Esophagus (tissue), 2 donors: ENCODE data around the gene RAB5A. TPM values are rescaled to one million over a fixed set of nuclear protein-coding genes. Genes with fewer than 3 reads are reported as not detected.
A peak's percentile ranks its signal among the peaks of the same experiment; 100 is the strongest.

Source experiments
- H3K27ac ChIP-seq, 2 donors: one replicate each; pipeline ENCODE4 v1.5.1; 2013; ENCODE audit warnings: low read depth in 2 of 2, mild to moderate bottlenecking in 2 of 2, inconsistent platforms in 1 of 2, low read length in 1 of 2, moderate library complexity in 1 of 2
- H3K27me3 ChIP-seq, 2 donors: one replicate each; pipeline ENCODE4 v1.6.1; 2013; ENCODE audit warnings: low read length in 2 of 2, control low read depth in 1 of 2, mild to moderate bottlenecking in 1 of 2; ENCODE audit not compliant: insufficient read depth in 2 of 2, control insufficient read depth in 1 of 2
- H3K36me3 ChIP-seq, 2 donors: one replicate each; pipeline ENCODE4 v1.6.1; 2013; ENCODE audit warnings: low read length in 1 of 2; ENCODE audit not compliant: control insufficient read depth in 2 of 2, insufficient read depth in 2 of 2
- H3K4me1 ChIP-seq, 2 donors: one replicate each; pipeline ENCODE4 v1.6.1; 2013; ENCODE audit warnings: low read length in 1 of 2; ENCODE audit not compliant: control insufficient read depth in 2 of 2, insufficient read depth in 2 of 2
- H3K4me3 ChIP-seq, 2 donors: one replicate each; pipeline ENCODE4 v1.5.1; 2013; ENCODE audit warnings: low read length in 2 of 2, mild to moderate bottlenecking in 2 of 2, low read depth in 1 of 2, moderate library complexity in 1 of 2
- H3K9me3 ChIP-seq, 2 donors: one replicate each; pipeline ENCODE4 v1.6.1; 2013; ENCODE audit warnings: mild to moderate bottlenecking in 2 of 2, low read depth in 1 of 2, low read length in 1 of 2, moderate library complexity in 1 of 2; ENCODE audit not compliant: control insufficient read depth in 2 of 2, insufficient read depth in 1 of 2
- WGBS, 2 donors: extraction: QIAGEN DNeasy Blood & Tissue Kit; methylation state at CpG; one replicate each; pipeline ENCODE4 v1.1.7; 2013; 5-methylcytosine and 5-hydroxymethylcytosine counted together
- polyA plus RNA-seq, 2 donors: library from polyadenylated mRNA; stranded (reverse); fragments of 200-250 nt; gene quantifications; one replicate each; pipeline ENCODE4 v1.2.3, GENCODE V29; 2013
- donor health status: healthy with polysubstance abuse.
- donor health status: Bipolar disorder and iron deficiency.

Gene RAB5A
- polyA plus RNA-seq, 2 donors, result 34.4 to 66.6 TPM

GRCh38 chr3:19920401-19921080 lies 26.4 kb upstream of the RAB5A start:
- Histone ChIP-seq H3K9me3 (no peaks in the 10 kb centered on the region), H3K27ac (no peak overlapping the region), H3K4me3 (no peak overlapping the region), H3K27me3 (no peaks in the 10 kb centered on the region), H3K4me1 (no peaks in the 10 kb centered on the region), H3K36me3 (no peaks in the 10 kb centered on the region)
- WGBS, 2 donors, result 73 to 87% methylated on average over 4 of the region's 4 CpGs

- Histone ChIP-seq H3K4me3 (no peak overlapping the region), H3K36me3 (no peaks in the 10 kb centered on the region), H3K27ac (no peak overlapping the region), H3K9me3 (no peaks in the 10 kb centered on the region), H3K27me3 (no peaks in the 10 kb centered on the region), H3K4me1 (no peaks in the 10 kb centered on the region)
- WGBS, 2 donors, result 79 to 81% methylated on average over 2 of the region's 2 CpGs
These were observed 15.7 kb upstream of the RAB5A start for GRCh38 chr3:19931180-19931692.

- H3K36me3 ChIP-seq, result no peaks in the 10 kb centered on the region
These were observed 15.1 kb upstream of the RAB5A start for GRCh38 chr3:19931767-19932188.

GRCh38 chr3:19932422-19932821 lies 14.5 kb upstream of the RAB5A start:
- no peaks in the 10 kb centered on the region for H3K36me3 ChIP-seq
- H3K4me3 ChIP-seq, result no peak overlapping the region
- H3K9me3 ChIP-seq, result no peaks in the 10 kb centered on the region
- no peaks in the 10 kb centered on the region for H3K4me1 ChIP-seq
- 89 to 92% methylated on average over 2 of the region's 2 CpGs for WGBS, 2 donors
- H3K27ac ChIP-seq, result no peak overlapping the region
- H3K27me3 ChIP-seq, result no peaks in the 10 kb centered on the region

More at GRCh38 chr3:19931767-19932188, 15.1 kb upstream of the RAB5A start:
- H3K4me1 ChIP-seq, result no peaks in the 10 kb centered on the region
- H3K27me3 ChIP-seq, result no peaks in the 10 kb centered on the region
- no peak overlapping the region for H3K4me3 ChIP-seq
- no peak overlapping the region for H3K27ac ChIP-seq
- 58 to 66% methylated on average over 1 of the region's 1 CpG for WGBS, 2 donors
- no peaks in the 10 kb centered on the region for H3K9me3 ChIP-seq

- 35 to 45% methylated on average over 5 of the region's 5 CpGs for WGBS, 2 donors
- Histone ChIP-seq H3K9me3 (no peaks in the 10 kb centered on the region), H3K27me3 (no peaks in the 10 kb centered on the region), H3K36me3 (no peaks in the 10 kb centered on the region), H3K4me3 (no peak within 1 kb of the TSS), H3K4me1 (no peaks in the 10 kb centered on the region), H3K27ac (no peak within 1 kb of the TSS)
These were observed 12.8 kb upstream of the RAB5A start, which contains the start of gene EFHB for GRCh38 chr3:19934098-19934566. Gene EFHB (minus strand): TSS chr3:19934217. CDS start chr3:19934018, 199 bp downstream.

- Histone ChIP-seq H3K4me1 (no peaks in the 10 kb centered on the region), H3K27ac (no peak overlapping the region), H3K36me3 (no peaks in the 10 kb centered on the region), H3K9me3 (no peaks in the 10 kb centered on the region), H3K4me3 (no peak overlapping the region), H3K27me3 (no peaks in the 10 kb centered on the region)
- 66 to 67% methylated on average over 7 of the region's 7 CpGs for WGBS, 2 donors
These were observed 9.2 kb upstream of the RAB5A start for GRCh38 chr3:19937459-19938294.

- Histone ChIP-seq H3K36me3 (no peaks in the 10 kb centered on the region), H3K4me3 (no peak overlapping the region), H3K27ac (no peak overlapping the region), H3K27me3 (no peaks in the 10 kb centered on the region), H3K9me3 (no peaks in the 10 kb centered on the region), H3K4me1 (no peaks in the 10 kb centered on the region)
- 66 to 89% methylated on average over 1 of the region's 1 CpG for WGBS, 2 donors
These were observed 8.6 kb upstream of the RAB5A start for GRCh38 chr3:19938295-19938627.

- WGBS, 2 donors, result 58 to 61% methylated on average over 1 of the region's 1 CpG
- no peak overlapping the region for H3K4me3 ChIP-seq
- no peaks in the 10 kb centered on the region for H3K9me3 ChIP-seq
- no peaks in the 10 kb centered on the region for H3K36me3 ChIP-seq
- H3K27ac ChIP-seq, result no peak overlapping the region
- no peaks in the 10 kb centered on the region for H3K27me3 ChIP-seq
- no peaks in the 10 kb centered on the region for H3K4me1 ChIP-seq
These were observed 6.3 kb upstream of the RAB5A start for GRCh38 chr3:19940643-19941042.

- Histone ChIP-seq H3K9me3 (no peaks in the 10 kb centered on the region), H3K36me3 (no peaks in the 10 kb centered on the region), H3K4me3 (peak overlapping the region in 1 of 2 donors; percentile 97), H3K4me1 (no peaks in the 10 kb centered on the region), H3K27me3 (no peaks in the 10 kb centered on the region), H3K27ac (no peak overlapping the region)
- WGBS, 2 donors, result 81 to 95% methylated on average over 9 of the region's 9 CpGs
These were observed 1.4 kb upstream of the RAB5A start for GRCh38 chr3:19945534-19945933.
